GM15510 (cell line): ENCODE results near the gene BNC2.

Experiments used
- POLR2A ChIP-seq: IDR thresholded peaks from 3 replicates; pipeline ENCODE4 v1.6.1; 2011; ENCODE audit warnings: borderline replicate concordance; ENCODE audit not compliant: insufficient read length; ENCODE audit errors: extremely low read depth

Gene BNC2

GRCh38 chr9:16701347-16701746 lies 169.1 kb downstream of the BNC2 start:
- TF ChIP-seq POLR2A: no peak

DNA sequence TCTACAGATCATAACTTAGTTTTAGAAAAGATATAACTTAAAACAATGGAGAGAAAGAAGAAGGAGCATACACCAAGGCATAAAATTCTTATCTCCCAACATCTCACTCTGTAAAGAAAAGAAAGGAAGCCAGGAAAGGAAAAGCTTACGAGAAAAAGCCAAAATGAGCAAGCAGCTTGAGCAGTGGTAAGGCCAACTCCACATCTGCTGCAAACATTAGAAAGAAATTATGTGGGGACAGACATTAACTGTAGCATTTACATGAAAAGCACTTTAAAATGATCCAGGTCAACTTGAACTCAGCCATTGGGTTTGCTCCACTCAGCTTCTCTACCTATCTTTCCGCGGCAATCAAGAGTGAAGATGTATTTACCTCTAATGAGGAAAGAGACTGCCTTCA lies 176.9 kb downstream of the BNC2 start:
- no peak for TF ChIP-seq POLR2A

- no peak for TF ChIP-seq POLR2A
These were observed 179.8 kb downstream of the BNC2 start for GRCh38 chr9:16690628-16691027.

DNA sequence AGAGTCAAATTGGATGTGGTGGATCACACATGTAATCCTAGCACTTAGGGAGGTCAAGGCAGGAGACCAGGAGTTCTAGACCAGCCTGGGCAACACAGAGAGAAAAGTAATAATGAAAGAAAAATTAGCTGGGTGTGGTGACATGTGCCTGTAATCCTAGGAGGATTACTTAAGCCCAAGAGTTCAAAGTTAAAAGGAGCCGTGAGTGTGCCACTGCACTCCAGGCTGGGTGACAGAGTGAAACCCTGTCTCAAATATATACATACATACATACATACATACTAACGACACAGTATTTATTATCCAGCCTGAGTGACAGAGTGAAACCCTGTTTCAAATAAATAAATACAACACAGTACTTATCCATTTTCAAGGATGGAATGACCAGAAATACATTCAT lies 180.3 kb downstream of the BNC2 start:
- no peak for TF ChIP-seq POLR2A

GRCh38 chr9:16689351-16689938 lies 181.0 kb downstream of the BNC2 start:
- TF ChIP-seq POLR2A: no peak

- TF ChIP-seq POLR2A: no peak
These were observed 181.7 kb downstream of the BNC2 start for GRCh38 chr9:16688814-16689213.

GRCh38 chr9:16687678-16688369 lies 182.6 kb downstream of the BNC2 start:
- no peak for TF ChIP-seq POLR2A

DNA sequence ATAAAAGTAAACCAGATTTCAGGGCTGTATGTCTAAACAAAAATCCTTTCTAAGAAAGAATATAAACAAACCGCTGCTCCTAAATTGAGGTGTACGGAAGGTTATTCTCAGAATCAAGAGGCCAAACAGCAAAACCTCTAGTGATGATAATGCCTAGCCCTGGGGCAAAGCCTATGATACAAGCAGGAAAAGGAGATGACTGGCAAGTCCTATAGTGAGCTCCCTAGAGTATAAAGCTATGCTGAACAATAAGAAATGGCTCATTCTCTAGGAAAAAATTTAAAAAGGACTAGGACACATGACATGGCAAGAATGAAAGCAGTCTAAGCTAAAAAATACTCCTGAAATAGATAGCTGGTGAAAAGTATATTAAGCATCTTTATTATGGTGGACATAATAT lies 187.1 kb downstream of the BNC2 start:
- no peak for TF ChIP-seq POLR2A

GRCh38 chr9:16682273-16682672 lies 188.2 kb downstream of the BNC2 start:
- no peak for TF ChIP-seq POLR2A

DNA sequence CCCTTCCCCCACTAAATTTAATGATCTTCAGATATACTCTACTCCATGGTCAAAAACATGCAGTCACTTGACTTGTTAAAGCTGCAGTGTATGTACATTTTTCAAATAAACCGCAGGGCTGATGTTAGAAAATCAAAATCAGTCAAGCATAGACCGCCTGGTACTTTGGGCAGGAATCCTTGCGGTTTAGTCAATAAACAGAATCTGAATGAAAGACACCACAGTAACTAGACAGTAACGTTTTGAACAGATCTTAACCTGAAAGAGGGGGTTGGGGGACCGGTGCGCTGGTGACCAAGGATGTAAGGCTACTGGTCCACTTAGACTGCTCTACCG lies 188.8 kb downstream of the BNC2 start:
- TF ChIP-seq POLR2A: no peak

DNA sequence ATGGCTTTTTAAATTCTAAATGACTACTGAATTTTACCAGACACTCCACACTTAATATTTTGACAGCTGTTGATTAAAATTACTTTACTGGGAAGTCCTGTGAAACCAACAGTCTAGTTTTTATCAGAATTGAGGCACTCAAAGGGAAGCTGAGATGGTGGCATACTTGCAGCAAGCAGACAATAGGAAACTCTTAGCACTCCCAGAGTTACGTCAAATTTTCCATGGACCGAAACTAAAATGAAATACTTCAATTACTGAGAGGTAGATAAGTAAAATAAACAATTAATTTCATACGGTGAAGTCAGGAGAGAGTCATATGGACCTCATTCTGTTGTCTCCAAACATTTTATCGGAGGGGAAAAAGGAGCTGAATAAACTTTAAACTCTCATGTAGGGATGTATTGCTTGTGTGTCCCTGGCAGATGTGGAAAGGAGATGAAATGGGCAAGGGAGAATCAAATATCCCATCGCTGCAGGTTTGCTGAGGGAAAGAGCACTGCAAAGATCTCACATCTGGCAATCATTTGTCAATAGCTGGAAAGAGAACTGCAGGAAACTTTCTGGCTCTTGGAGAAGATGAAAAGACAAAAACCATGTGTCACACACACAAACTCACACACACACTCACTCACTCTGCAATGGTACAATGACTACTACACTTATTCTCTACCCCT lies 189.4 kb downstream of the BNC2 start:
- no peak for TF ChIP-seq POLR2A

DNA sequence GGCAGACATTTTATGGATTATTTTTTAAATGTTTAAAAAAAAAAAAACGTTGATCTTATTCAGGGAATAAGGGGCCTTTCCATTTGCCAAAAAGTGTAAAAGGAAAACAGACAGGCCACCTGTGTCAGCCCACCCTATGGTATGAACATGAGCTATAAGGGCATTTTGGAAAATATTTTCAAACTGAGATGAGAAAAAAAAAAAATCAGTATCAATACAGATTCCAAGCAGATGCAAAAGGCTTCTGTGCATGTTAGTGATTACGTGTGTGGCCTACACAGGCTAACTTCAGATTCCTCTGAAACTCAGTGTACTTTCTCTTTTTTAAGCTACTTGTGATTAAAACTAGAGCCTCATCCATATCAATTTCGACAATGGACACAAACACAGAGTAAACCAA lies 189.9 kb downstream of the BNC2 start:
- no peak for TF ChIP-seq POLR2A

GRCh38 chr9:16679327-16679821 lies 191.1 kb downstream of the BNC2 start:
- TF ChIP-seq POLR2A: no peak

GRCh38 chr9:16676519-16676918 lies 194.0 kb downstream of the BNC2 start:
- TF ChIP-seq POLR2A: no peak

DNA sequence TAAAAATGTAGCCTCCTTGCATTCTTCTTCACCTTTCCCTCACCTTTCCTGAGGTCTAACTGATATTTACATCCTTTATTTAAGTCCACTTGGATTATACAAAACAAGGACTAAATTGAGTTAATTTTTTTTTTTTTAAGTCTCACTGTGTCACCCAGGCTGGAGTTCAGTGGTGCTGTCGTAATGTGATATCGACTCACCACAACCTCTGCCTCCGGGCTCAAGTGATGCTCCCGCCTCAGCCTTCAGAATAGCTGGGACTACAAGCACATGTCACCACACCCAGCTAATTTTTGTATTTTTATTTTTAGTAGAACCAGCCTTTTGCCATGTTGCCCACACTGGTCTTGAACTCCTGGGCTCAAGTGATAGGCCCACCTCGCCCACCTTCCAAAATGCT lies 195.3 kb downstream of the BNC2 start:
- TF ChIP-seq POLR2A: no peak

DNA sequence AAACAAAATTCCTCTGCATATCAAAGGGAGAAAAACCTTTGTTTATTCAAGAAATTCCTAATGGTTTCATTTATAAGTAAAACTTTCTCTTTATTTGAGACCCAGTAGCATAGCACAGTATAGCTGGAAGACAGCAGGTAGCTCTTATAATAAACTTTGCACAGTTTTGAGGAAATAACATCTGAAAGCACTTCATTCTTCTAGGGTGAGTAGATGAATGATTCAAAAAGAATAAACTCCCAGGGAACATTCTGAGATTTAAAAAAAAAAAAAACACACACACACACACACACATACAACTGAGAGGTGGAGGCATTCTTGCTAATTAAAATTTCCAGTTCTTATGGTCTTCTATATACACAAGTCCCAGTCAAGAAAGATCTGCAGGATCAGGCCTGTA lies 197.3 kb downstream of the BNC2 start:
- no peak for TF ChIP-seq POLR2A

DNA sequence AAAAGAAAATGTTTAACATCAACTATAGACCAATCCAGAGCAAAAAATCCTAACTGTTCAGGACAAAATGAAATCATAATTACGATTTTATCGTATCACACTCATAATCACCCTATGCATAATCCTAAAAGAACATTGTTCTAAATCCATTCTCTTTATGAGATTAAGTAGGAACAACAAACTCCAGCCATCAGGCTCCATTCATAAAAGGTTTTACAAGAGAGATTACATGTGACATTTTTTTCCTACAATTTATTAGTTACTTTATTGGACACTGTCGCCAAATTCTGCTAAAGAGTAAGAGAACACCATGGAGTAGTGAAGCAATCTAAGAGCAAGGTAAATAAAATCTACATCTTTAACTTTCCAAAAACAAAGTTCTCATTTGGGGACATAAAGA lies 198.0 kb downstream of the BNC2 start:
- no peak for TF ChIP-seq POLR2A

GRCh38 chr9:16671591-16672137 lies 198.8 kb downstream of the BNC2 start:
- no peak for TF ChIP-seq POLR2A
